Erythroblast (primary cell): Measurements from ENCODE around the gene GPR42.
"Not testable (repeated sequence)": the region's sequence is repeated elsewhere in the genome, so short reads cannot be mapped to it uniquely, and the experiment has no call there.

Experiments
- GATA1 ChIP-seq: IDR thresholded peaks from 2 replicates; pipeline ENCODE4 v1.6.1; 2011; ENCODE audit warnings: low read depth, mild to moderate bottlenecking, control low read depth, low read length, moderate library complexity
- POLR2A ChIP-seq: IDR thresholded peaks from 2 replicates; pipeline ENCODE4 v1.6.1; 2011; ENCODE audit warnings: mild to moderate bottlenecking, low read length

DNA sequence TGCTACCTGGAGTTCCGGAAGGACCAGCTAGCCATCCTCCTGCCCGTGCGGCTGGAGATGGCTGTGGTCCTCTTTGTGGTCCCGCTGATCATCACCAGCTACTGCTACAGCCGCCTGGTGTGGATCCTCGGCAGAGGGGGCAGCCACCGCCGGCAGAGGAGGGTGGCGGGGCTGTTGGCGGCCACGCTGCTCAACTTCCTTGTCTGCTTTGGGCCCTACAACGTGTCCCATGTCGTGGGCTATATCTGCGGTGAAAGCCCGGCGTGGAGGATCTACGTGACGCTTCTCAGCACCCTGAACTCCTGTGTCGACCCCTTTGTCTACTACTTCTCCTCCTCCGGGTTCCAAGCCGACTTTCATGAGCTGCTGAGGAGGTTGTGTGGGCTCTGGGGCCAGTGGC, 11.5 kb upstream of the GPR42 start:
- TF ChIP-seq POLR2A, GATA1: not testable (repeated sequence)
